RWPE2 (cell line): ENCODE data around the gene EN2.

Source experiments
- ATAC-seq: fragments of 200-7000 bp; cut with Tn5 transposase; 3 replicates; pipeline ENCODE4 v1.9.1; 2021; ENCODE audit warnings: low read depth
- DNase-seq: peaks from one replicate; pipeline ENCODE4 v3.0.0-alpha.2; 2020; ENCODE audit warnings: low spot score
- H3K27ac ChIP-seq: fragments of 450-650 bp; 2 replicates; pipeline ENCODE4 v1.5.1; 2017; ENCODE audit warnings: mild to moderate bottlenecking; ENCODE audit not compliant: poor library complexity, severe bottlenecking
- H3K27me3 ChIP-seq: fragments of 250-450 bp; sonication (Bioruptor Pico); 2 replicates; pipeline ENCODE4 v1.5.1; 2021; ENCODE audit warnings: mild to moderate bottlenecking, moderate library complexity; ENCODE audit not compliant: insufficient read depth, poor library complexity, severe bottlenecking
- H3K36me3 ChIP-seq: fragments of 250-450 bp; sonication (Bioruptor Pico); 2 replicates; pipeline ENCODE4 v1.5.1; 2020; ENCODE audit warnings: low read depth, mild to moderate bottlenecking, moderate library complexity
- H3K4me1 ChIP-seq: fragments of 250-450 bp; sonication (Bioruptor Pico); 2 replicates; pipeline ENCODE4 v1.5.1; 2021; ENCODE audit warnings: mild to moderate bottlenecking, moderate library complexity; ENCODE audit not compliant: insufficient read depth, poor library complexity, severe bottlenecking
- H3K4me3 ChIP-seq: fragments of 250-450 bp; sonication (Bioruptor Pico); 2 replicates; pipeline ENCODE4 v1.5.1; 2021; ENCODE audit warnings: mild to moderate bottlenecking, moderate library complexity; ENCODE audit not compliant: severe bottlenecking
- H3K9me3 ChIP-seq: fragments of 250-450 bp; sonication (Bioruptor Pico); 2 replicates; pipeline ENCODE4 v1.5.1; 2021; ENCODE audit warnings: mild to moderate bottlenecking, moderate library complexity; ENCODE audit not compliant: severe bottlenecking
- TF ChIP-seq, protein P1 (sequence below): fragments of 450-650 bp; IDR thresholded peaks from one replicate; pipeline ENCODE4 v1.5.1; 2017; ENCODE audit warnings: mild to moderate bottlenecking, moderate library complexity; ENCODE audit not compliant: poor library complexity, severe bottlenecking

Gene EN2

DNA sequence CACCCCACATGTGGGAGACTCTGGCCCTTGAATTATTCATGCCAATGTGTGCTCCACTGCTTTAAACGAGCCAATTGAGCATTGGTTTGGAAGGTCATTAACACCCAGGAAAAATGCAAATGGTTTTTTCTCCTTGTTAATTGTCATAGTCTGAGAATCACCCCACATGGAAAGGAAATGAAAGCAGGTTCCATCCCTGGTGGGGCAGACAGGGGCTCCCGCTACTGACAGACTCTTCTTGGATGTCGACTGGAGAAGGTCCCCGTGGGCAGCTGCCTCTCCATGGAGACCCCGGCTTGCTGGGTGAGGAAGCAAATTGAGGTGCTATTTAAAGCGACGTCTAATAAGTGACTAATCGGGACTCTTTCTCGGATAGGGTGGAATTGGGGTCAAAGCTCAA, 32.0 kb upstream of the EN2 start:
- ATAC-seq (no peak), DNase-seq (no peak)
- Histone ChIP-seq H3K4me3 (no peak overlapping the region), H3K9me3 (no peaks in the 10 kb centered on the region), H3K36me3 (no peaks in the 10 kb centered on the region), H3K27me3 (peaks cover 62% of the 10 kb centered on the region), H3K27ac (no peak overlapping the region), H3K4me1 (no peaks in the 10 kb centered on the region)
- TF ChIP-seq, protein P1, sequence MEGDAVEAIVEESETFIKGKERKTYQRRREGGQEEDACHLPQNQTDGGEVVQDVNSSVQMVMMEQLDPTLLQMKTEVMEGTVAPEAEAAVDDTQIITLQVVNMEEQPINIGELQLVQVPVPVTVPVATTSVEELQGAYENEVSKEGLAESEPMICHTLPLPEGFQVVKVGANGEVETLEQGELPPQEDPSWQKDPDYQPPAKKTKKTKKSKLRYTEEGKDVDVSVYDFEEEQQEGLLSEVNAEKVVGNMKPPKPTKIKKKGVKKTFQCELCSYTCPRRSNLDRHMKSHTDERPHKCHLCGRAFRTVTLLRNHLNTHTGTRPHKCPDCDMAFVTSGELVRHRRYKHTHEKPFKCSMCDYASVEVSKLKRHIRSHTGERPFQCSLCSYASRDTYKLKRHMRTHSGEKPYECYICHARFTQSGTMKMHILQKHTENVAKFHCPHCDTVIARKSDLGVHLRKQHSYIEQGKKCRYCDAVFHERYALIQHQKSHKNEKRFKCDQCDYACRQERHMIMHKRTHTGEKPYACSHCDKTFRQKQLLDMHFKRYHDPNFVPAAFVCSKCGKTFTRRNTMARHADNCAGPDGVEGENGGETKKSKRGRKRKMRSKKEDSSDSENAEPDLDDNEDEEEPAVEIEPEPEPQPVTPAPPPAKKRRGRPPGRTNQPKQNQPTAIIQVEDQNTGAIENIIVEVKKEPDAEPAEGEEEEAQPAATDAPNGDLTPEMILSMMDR, result no peak

DNA sequence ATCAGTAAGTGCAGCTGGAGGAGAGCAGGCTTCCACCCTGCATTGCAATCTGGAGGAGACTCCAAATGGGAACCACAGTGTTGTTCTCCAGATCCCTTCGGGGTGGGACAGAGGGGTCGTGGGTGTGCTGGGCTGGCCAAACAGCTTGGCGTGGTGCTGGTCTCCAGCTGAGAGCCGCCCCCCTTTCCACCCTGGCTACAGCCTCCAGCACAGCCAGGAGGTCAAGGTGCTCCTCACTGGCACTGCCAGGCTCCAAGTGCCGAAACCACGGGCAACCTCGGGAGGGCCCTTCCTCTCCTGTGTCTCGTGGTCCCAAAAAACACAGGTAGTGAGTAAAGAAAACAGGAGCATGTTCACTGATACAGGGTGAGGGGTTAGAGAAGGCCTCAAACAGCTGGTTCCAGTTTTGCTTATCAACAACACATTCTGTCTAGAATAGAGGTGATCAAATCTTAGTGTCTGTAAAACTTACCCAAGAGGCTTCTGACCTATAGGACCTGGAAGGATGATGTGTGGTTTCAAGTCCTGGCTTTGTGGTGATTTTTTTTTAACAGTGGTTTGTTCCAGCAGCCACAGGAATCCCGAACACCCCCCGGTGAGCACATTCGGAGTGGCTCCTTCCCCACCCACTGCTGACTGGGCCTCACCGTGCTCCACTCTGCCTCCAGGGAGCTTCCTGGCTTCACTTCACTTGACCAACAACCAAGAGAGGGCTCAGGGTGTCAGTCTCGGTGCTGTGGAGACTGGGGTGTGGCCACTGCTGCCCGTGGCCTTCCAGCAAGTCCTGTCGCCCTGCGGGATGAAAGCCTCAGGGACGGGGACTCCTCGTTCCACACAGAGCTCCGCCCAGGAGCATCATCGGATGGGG, 31.2 kb upstream of the EN2 start:
- ATAC-seq (no peak), DNase-seq (no peak)
- Histone ChIP-seq H3K4me1 (no peaks in the 10 kb centered on the region), H3K27me3 (peaks cover 69% of the 10 kb centered on the region), H3K27ac (no peak overlapping the region), H3K4me3 (no peak overlapping the region), H3K36me3 (no peaks in the 10 kb centered on the region), H3K9me3 (no peaks in the 10 kb centered on the region)
- TF ChIP-seq, protein P1, result no peak

DNA sequence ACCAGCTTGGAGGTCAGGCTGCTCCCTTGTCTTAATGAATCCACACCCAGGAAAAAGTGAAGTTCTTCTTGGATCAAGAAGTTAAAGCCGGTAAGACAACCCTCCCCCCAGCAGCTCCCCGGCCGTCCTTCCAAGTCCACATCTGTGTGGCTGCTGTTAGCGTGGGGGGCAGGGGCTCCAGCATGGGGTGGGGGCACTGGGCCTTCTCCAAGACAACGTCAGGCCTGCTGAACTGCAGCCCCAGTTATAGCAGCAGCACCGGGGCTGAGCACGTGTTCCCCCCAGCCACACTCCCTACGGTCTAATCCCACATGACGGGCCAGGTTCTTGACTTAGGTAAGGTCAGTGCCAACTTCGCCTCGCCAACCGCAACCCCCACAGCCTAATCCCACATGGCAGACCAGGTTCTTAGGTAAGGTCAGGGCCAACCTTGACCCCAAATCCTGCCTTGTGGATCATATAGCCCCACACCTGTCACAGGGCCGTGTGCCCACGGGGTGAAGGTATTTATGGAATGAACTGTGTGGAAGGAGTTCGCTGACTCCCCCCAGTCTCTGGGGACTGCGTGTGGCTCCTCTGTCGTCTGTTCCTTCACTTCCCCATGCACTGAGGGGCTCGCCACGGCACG, 30.4 kb upstream of the EN2 start:
- Histone ChIP-seq H3K27ac (no peak overlapping the region), H3K4me1 (no peaks in the 10 kb centered on the region), H3K9me3 (no peaks in the 10 kb centered on the region), H3K36me3 (no peaks in the 10 kb centered on the region), H3K27me3 (peaks cover 72% of the 10 kb centered on the region), H3K4me3 (no peak overlapping the region)
- DNase-seq, result no peak
- ATAC-seq, result no peak
- TF ChIP-seq, protein P1, result no peak

DNA sequence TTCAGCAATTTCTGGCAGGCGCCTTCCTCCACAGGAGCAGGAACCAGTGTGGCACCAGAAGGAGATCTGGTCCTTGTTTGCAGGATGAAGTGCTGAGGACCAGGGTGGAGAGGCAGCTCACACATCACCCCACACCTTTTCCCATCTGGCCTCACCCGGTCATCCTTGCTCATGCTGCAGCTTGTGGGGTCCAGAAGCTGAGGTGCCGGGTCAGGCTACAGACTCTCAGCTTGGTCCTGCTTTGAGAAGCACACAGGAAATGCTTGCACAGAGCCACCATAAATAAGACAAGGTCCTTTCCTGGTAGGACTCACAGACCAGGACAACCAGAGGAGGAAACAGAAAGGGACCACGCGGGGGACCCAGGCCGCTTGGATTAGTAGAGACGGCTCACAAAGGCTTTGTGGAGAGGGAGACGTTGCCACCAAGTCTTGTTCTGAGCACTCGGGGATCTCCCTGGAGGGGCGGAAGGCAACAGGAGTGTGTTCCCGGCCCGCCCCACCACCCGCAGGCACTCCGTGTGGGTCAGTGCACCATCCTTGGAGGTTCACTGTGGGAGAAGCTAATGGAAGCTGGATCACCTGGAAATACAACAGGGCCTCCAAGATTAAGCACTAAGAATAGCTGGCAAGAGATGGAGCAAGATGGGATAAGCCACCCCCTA, 29.6 kb upstream of the EN2 start:
- Histone ChIP-seq H3K27ac (no peak overlapping the region), H3K9me3 (no peaks in the 10 kb centered on the region), H3K4me3 (no peak overlapping the region), H3K27me3 (peaks cover 67% of the 10 kb centered on the region), H3K36me3 (no peaks in the 10 kb centered on the region), H3K4me1 (no peaks in the 10 kb centered on the region)
- DNase-seq (no peak), ATAC-seq (no peak)
- TF ChIP-seq, protein P1, result no peak
